HK-2 (cell line): ENCODE measurements around the gene SLC25A14.
"Not testable (repeated sequence)": the region's sequence is repeated elsewhere in the genome, so short reads cannot be mapped to it uniquely, and the experiment has no call there.

ENCODE experiments used
- DNase-seq: peaks from one replicate; pipeline ENCODE4 v3.0.0-alpha.2; 2018; ENCODE audit not compliant: unreplicated experiment

Gene SLC25A14

GRCh38 chrX:130339408-130340222, at the start of gene SLC25A14:
Gene SLC25A14, plus strand, starts transcription at chrX:130339919. Its CDS starts 360 bp downstream, at chrX:130340279.
- DNase-seq = peak; percentile 73

- DNase-seq = no peak
Measured at GRCh38 chrX:130295519-130296296, 44.0 kb upstream of the SLC25A14 start.

GRCh38 chrX:130296297-130296678, 43.4 kb upstream of the SLC25A14 start:
- no peak for DNase-seq

GRCh38 chrX:130296743-130297142, 43.0 kb upstream of the SLC25A14 start:
- DNase-seq = no peak

- no peak for DNase-seq
Measured at GRCh38 chrX:130299279-130300009, 40.3 kb upstream of the SLC25A14 start.

- DNase-seq = no peak
Measured at GRCh38 chrX:130300010-130300282, 39.8 kb upstream of the SLC25A14 start.

GRCh38 chrX:130301405-130301804, 38.3 kb upstream of the SLC25A14 start:
- no peak for DNase-seq

- no peak for DNase-seq
Measured at GRCh38 chrX:130301977-130302376, 37.7 kb upstream of the SLC25A14 start.

- DNase-seq = no peak
Measured at GRCh38 chrX:130304587-130305368, 34.9 kb upstream of the SLC25A14 start.

- not testable (repeated sequence) for DNase-seq
Measured at GRCh38 chrX:130319886-130320285, 19.8 kb upstream of the SLC25A14 start.

GRCh38 chrX:130321550-130321949, 18.2 kb upstream of the SLC25A14 start:
- DNase-seq = no peak

- no peak for DNase-seq
Measured at GRCh38 chrX:130330146-130330545, 9.6 kb upstream of the SLC25A14 start.

- DNase-seq = peak; percentile 44
Measured at GRCh38 chrX:130330706-130331105, 9.0 kb upstream of the SLC25A14 start.

- no peak for DNase-seq
Measured at GRCh38 chrX:130336531-130336930, 3.2 kb upstream of the SLC25A14 start.

- not testable (repeated sequence) for DNase-seq
Measured at GRCh38 chrX:130338869-130339268, 850 bp upstream of the SLC25A14 start.

- no peak for DNase-seq
Measured at GRCh38 chrX:130340271-130340670, 552 bp downstream of the SLC25A14 start.

- DNase-seq = no peak
Measured at GRCh38 chrX:130343411-130343810, 3.7 kb downstream of the SLC25A14 start.

GRCh38 chrX:130347321-130347720, 7.6 kb downstream of the SLC25A14 start:
- no peak for DNase-seq

GRCh38 chrX:130351567-130351966, 11.8 kb downstream of the SLC25A14 start:
- DNase-seq = no peak

GRCh38 chrX:130352050-130352449, 12.3 kb downstream of the SLC25A14 start:
- not testable (repeated sequence) for DNase-seq

- DNase-seq = no peak
Measured at GRCh38 chrX:130376077-130376476, 36.4 kb downstream of the SLC25A14 start.
